Measurements from ENCODE around the gene SCAF4. TPM values are rescaled to one million over a fixed set of nuclear protein-coding genes. Genes with fewer than 3 reads are reported as not detected.

SCAF4 gene
- total and polyA plus RNA-seq, 2 donors (not counting 1 experiment from before 2014, with no cell fraction given): 42.3 to 110 TPM

DNA sequence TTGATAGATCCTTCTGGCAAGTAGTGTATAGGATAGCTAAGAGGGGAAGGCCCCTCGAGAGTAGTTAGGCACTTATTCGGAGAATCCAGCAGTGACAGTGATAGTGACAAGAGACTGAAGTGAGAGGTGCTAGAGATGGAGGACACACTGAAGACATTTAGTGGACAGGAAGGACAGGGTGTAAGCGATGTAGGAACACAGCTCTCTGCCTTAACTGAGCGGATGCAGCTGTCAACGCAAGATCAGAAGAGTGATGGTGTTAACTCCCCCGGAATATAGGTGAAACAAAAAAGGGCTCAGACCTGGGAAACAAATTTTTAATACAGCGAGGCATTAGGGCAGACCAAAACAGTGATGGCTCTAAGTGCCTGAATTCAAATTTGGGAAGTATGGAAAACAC, 56.6 kb downstream of the SCAF4 start:
- intact Hi-C loops (cut with micrococcal nuclease): no loop called here
- TF ChIP-seq EZH2 (IDR thresholded peaks at IDR 0.05; ENCODE audit: borderline replicate concordance, insufficient read depth, low read depth, low read length, poor library complexity, severe bottlenecking) (no peak), CTCF (IDR thresholded peaks at IDR 0.05) (no peak)
- Histone ChIP-seq H2AFZ (ENCODE audit: insufficient read depth, low read depth, low read length, poor library complexity, severe bottlenecking) (no peak overlapping the region), H4K20me1 (ENCODE audit: control insufficient read depth, insufficient read depth, low read length, poor library complexity, severe bottlenecking) (no peaks in the 10 kb centered on the region), H3K9me3 (ENCODE audit: control extremely low read depth in 1 of 3, control insufficient read depth in 2 of 3, insufficient read depth in 1 of 3, low read length in 2 of 3) (no peaks in the 10 kb centered on the region), H3K4me3 (ENCODE audit: control extremely low read depth in 1 of 5, extremely low read depth in 1 of 5, insufficient read depth in 1 of 5, low read depth in 2 of 5, low read length in 4 of 5) (no peak overlapping the region), H3K36me3 (replicated peaks in 1 of 2; ENCODE audit: control extremely low read depth in 1 of 2, control insufficient read depth in 1 of 2, extremely low read depth in 1 of 2, insufficient read depth in 2 of 2, low read length in 1 of 2) (peaks cover 3 to 14% of the 10 kb centered on the region in 2 experiments), H3K4me1 (ENCODE audit: control insufficient read depth in 2 of 2, insufficient read depth in 2 of 2, low read length in 2 of 2) (peaks cover 6 to 10% of the 10 kb centered on the region in 2 donors), H3K27ac (ENCODE audit: low read length in 2 of 2) (no peak overlapping the region), H3K9ac (ENCODE audit: low read length) (no peak overlapping the region), H3K27me3 (replicated peaks in 1 of 4; ENCODE audit: control extremely low read depth in 1 of 4, control insufficient read depth in 3 of 4, insufficient read depth in 4 of 4, low read length in 3 of 4) (no peaks in the 10 kb centered on the region), H3K4me2 (replicated peaks; ENCODE audit: low read depth, low read length, poor library complexity, severe bottlenecking) (no peak overlapping the region), H3K79me2 (ENCODE audit: control insufficient read depth, insufficient read depth, low read length) (no peaks in the 10 kb centered on the region)
- ATAC-seq (ENCODE audit: low read depth) (no peak), DNase-seq (no peak)
- Mint-ChIP-seq H3K27ac (no peak overlapping the region), H3K9me3 (ENCODE audit: insufficient read depth) (no peaks in the 10 kb centered on the region), H3K27me3 (no peaks in the 10 kb centered on the region), H3K4me3 (no peak overlapping the region), H3K4me1 (peaks cover 4% of the 10 kb centered on the region)
- ChIA-PET POLR2A (no interaction called here), CTCF (no interaction called here)
- WGBS (ENCODE audit: insufficient coverage): 97% methylated on average over 6 of the region's 7 CpGs

DNA sequence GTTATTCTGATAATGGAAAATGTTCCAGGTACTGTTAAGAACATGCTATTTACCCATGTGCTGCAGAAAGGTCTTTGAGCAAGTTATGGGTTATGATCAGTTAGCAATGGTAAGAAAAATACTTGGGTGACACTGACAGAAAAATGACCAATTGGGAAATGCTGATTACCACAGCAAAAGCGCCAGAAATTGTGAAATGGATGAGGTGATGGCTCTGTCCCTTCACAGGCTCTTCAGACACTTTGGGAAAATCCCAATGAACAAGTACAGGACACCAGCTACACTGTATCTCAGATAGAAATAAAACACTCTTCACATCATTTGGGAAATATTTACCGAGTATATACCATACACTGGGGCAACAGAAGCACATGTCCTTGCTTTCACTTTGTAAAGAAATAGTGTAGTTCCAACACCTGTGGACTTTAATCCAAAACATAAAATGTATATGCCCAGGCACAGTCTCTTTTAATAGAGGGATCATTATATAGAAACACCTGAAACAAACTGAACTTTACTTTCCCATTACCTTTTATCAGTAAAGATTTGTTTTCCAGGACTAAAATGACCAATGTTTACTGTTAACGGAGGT, 58.5 kb downstream of the SCAF4 start:
- CTCF ChIA-PET: no interaction called here
- H3K9me3 ChIP-seq (ENCODE audit: control extremely low read depth in 1 of 3, control insufficient read depth in 2 of 3, insufficient read depth in 1 of 3, low read length in 2 of 3): no peaks in the 10 kb centered on the region
- H3K4me3 Mint-ChIP-seq: no peak overlapping the region
- no peaks in the 10 kb centered on the region for H3K9me3 Mint-ChIP-seq (ENCODE audit: insufficient read depth)
- no peaks in the 10 kb centered on the region for H4K20me1 ChIP-seq (ENCODE audit: control insufficient read depth, insufficient read depth, low read length, poor library complexity, severe bottlenecking)
- no peaks in the 10 kb centered on the region for H3K79me2 ChIP-seq (ENCODE audit: control insufficient read depth, insufficient read depth, low read length)
- H3K27ac Mint-ChIP-seq: no peak overlapping the region
- H2AFZ ChIP-seq (ENCODE audit: insufficient read depth, low read depth, low read length, poor library complexity, severe bottlenecking): no peak overlapping the region
- POLR2A ChIA-PET: no interaction called here
- peaks cover 4% of the 10 kb centered on the region for H3K4me1 Mint-ChIP-seq
- DNase-seq (no peak), ATAC-seq (ENCODE audit: low read depth) (no peak)
- H3K27ac ChIP-seq (ENCODE audit: low read length in 2 of 2): no peak overlapping the region
- H3K36me3 ChIP-seq (replicated peaks in 1 of 2; ENCODE audit: control extremely low read depth in 1 of 2, control insufficient read depth in 1 of 2, extremely low read depth in 1 of 2, insufficient read depth in 2 of 2, low read length in 1 of 2): peaks cover 0 to 31% of the 10 kb centered on the region in 2 experiments
- no peaks in the 10 kb centered on the region for H3K27me3 ChIP-seq (replicated peaks in 1 of 4; ENCODE audit: control extremely low read depth in 1 of 4, control insufficient read depth in 3 of 4, insufficient read depth in 4 of 4, low read length in 3 of 4)
- H3K4me1 ChIP-seq (ENCODE audit: control insufficient read depth in 2 of 2, insufficient read depth in 2 of 2, low read length in 2 of 2): peaks cover 6 to 10% of the 10 kb centered on the region in 2 donors
- H3K4me3 ChIP-seq (ENCODE audit: control extremely low read depth in 1 of 5, extremely low read depth in 1 of 5, insufficient read depth in 1 of 5, low read depth in 2 of 5, low read length in 4 of 5): no peak overlapping the region
- TF ChIP-seq EZH2 (IDR thresholded peaks at IDR 0.05; ENCODE audit: borderline replicate concordance, insufficient read depth, low read depth, low read length, poor library complexity, severe bottlenecking): no peak
- TF ChIP-seq CTCF (IDR thresholded peaks at IDR 0.05): no peak
- H3K27me3 Mint-ChIP-seq: no peaks in the 10 kb centered on the region
- no peak overlapping the region for H3K4me2 ChIP-seq (replicated peaks; ENCODE audit: low read depth, low read length, poor library complexity, severe bottlenecking)
- intact Hi-C loops (cut with micrococcal nuclease): no loop called here
- no peak overlapping the region for H3K9ac ChIP-seq (ENCODE audit: low read length)
- 89% methylated on average over 1 of the region's 3 CpGs for WGBS (ENCODE audit: insufficient coverage)
